ENCODE measurements around the gene PRKCZ. TPM values are rescaled to one million over a fixed set of nuclear protein-coding genes. Genes with fewer than 3 reads are reported as not detected.
A peak's percentile ranks its signal among the peaks of the same experiment; 100 is the strongest.
"Not testable (repeated sequence)": the region's sequence is repeated elsewhere in the genome, so short reads cannot be mapped to it uniquely, and the experiment has no call there.

The PRKCZ gene
- total RNA-seq, 1 donor: 2.6 TPM

- TF ChIP-seq, protein P1, sequence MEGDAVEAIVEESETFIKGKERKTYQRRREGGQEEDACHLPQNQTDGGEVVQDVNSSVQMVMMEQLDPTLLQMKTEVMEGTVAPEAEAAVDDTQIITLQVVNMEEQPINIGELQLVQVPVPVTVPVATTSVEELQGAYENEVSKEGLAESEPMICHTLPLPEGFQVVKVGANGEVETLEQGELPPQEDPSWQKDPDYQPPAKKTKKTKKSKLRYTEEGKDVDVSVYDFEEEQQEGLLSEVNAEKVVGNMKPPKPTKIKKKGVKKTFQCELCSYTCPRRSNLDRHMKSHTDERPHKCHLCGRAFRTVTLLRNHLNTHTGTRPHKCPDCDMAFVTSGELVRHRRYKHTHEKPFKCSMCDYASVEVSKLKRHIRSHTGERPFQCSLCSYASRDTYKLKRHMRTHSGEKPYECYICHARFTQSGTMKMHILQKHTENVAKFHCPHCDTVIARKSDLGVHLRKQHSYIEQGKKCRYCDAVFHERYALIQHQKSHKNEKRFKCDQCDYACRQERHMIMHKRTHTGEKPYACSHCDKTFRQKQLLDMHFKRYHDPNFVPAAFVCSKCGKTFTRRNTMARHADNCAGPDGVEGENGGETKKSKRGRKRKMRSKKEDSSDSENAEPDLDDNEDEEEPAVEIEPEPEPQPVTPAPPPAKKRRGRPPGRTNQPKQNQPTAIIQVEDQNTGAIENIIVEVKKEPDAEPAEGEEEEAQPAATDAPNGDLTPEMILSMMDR (IDR thresholded peaks at IDR 0.05; ENCODE audit: insufficient read depth, low read depth, low read length): no peak
- H3K4me3 ChIP-seq (ENCODE audit: low read depth, low read length): no peak overlapping the region
- DNase-seq (ENCODE audit: low read depth): no peak
These were observed 40.1 kb downstream of the PRKCZ start for GRCh38 chr1:2090216-2090890.

DNA sequence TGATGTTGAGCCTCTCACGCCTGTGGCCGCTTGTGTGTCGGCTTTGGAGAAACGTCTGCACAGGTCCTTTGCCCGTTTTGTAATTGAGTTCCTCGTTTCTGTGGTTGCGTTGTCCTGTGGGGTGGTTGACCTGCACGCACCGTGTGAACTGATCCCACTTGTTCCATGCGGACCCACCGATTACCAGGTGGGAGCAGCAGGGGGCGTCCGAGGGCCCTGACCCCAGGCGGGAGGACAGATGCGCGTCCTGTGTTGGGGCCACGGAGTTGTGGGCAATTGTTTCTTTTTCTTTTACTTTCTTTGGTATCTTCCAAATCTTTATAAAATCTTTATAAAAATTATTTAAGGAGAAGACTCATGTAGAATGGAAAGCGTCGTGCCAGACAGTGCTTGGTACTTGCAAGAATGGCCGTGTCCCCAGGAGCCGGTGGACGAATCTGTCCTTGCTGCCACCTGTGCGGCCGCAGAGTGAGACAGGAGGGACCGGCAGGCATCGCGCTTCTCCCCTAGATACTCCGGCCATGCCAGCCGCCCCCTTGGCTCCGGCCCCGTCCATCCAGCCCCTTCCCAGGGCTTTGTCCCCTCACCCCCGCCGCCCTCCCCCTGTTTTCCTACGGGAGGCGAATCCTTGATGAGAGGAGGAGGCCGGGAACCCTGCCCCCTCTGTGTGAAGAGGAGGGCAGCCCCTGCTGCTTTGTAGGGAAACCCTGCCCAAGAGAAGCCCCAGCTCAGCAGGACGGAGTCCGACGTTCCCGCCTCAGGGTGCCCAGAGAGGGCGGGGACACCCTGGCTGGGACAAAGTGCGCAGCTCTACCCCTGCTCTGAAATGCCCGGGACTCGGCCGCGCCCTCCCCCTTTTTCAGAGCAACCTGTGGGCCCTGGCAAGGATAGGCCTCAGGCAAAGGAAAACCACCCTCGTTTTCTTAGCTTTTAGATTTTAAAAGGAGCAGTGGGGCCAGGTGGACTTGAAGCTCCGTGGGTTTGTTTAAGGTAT is 41.7 kb downstream of the PRKCZ start:
- DNase-seq (ENCODE audit: low read depth): no peak
- no peak overlapping the region for H3K4me3 ChIP-seq (ENCODE audit: low read depth, low read length)
- TF ChIP-seq, protein P1 (IDR thresholded peaks at IDR 0.05; ENCODE audit: insufficient read depth, low read depth, low read length): peak; percentile 58

DNA sequence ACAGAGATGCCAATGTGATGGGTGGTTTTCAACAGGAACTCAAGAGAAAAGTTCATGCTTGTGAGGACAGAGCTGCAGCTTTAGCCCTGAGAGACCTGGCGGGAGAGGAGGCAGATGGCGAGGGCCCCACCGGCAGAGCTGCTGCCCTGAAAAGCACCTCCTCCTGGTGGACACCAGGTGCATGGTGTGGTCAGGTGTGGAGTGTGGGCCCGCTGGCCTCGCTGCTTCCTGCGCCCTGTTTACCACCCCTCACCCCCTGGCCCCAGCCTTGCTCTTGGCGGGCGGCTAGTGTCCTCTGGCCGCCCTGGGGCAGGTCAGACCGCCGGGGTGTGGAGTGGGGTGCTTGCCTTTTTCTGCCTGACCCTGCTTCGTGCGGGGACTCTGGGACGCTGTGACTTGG is 42.8 kb downstream of the PRKCZ start:
- no peak for DNase-seq (ENCODE audit: low read depth)
- TF ChIP-seq, protein P1 (IDR thresholded peaks at IDR 0.05; ENCODE audit: insufficient read depth, low read depth, low read length): no peak
- H3K4me3 ChIP-seq (ENCODE audit: low read depth, low read length): no peak overlapping the region

DNA sequence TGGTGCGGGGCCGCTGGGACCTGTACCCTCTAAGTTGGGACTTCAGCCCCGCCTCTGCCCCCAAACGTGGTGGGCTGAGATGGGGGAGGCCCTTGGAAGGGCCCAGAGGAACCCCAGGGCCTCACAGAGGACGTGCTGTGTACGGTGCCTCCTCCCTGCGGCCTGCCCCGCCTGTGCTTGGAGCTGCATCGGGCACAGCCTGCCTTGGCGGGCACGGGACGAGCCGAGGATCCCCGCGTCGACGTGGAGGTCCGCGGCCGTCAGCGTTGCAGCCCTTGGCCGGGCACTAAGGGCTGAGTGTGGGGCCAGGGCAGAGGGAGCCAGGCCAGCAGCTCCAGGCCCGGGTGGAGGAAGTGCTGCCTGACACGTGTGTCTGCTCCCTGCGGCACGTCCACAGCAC is 43.4 kb downstream of the PRKCZ start:
- no peak overlapping the region for H3K4me3 ChIP-seq (ENCODE audit: low read depth, low read length)
- no peak for DNase-seq (ENCODE audit: low read depth)
- TF ChIP-seq, protein P1 (IDR thresholded peaks at IDR 0.05; ENCODE audit: insufficient read depth, low read depth, low read length): no peak

GRCh38 chr1:2094269-2095158 is 44.3 kb downstream of the PRKCZ start:
- DNase-seq (ENCODE audit: low read depth); H3K4me3 ChIP-seq (ENCODE audit: low read depth, low read length): not testable (repeated sequence)

DNA sequence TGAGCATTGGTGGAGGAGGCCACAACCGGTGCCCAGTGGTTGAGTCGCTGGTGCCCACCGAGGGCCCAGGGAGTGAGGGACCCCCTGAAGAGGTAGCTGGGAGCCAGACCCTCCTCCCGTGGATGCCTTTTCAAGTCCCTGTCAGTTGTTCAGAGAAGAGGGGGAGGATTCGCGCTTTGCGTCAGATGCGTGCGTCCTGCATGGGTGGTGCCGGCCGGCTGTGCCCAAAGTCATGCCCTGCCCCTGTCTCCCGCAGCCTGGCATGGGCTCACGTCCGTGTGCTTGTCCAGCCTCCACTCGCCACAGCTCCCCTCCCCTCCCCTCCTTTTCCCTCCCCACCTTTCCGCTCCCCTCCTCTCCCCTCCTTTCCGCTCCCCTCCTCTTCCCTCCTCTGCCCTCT is 45.2 kb downstream of the PRKCZ start:
- no peak for DNase-seq (ENCODE audit: low read depth)
- TF ChIP-seq, protein P1 (IDR thresholded peaks at IDR 0.05; ENCODE audit: insufficient read depth, low read depth, low read length): no peak
- no peak overlapping the region for H3K4me3 ChIP-seq (ENCODE audit: low read depth, low read length)

Measured in fibroblast of villous mesenchyme (primary cell).